HG02884 (cell line): ENCODE data around the gene YWHAH.

Source experiments
- ATAC-seq: cut with Tn5 transposase; IDR thresholded peaks from one replicate; pipeline ENCODE4 v1.9.1; 2021; ENCODE audit warnings: mild to moderate bottlenecking, moderate library complexity; ENCODE audit not compliant: unreplicated experiment

Gene YWHAH

DNA sequence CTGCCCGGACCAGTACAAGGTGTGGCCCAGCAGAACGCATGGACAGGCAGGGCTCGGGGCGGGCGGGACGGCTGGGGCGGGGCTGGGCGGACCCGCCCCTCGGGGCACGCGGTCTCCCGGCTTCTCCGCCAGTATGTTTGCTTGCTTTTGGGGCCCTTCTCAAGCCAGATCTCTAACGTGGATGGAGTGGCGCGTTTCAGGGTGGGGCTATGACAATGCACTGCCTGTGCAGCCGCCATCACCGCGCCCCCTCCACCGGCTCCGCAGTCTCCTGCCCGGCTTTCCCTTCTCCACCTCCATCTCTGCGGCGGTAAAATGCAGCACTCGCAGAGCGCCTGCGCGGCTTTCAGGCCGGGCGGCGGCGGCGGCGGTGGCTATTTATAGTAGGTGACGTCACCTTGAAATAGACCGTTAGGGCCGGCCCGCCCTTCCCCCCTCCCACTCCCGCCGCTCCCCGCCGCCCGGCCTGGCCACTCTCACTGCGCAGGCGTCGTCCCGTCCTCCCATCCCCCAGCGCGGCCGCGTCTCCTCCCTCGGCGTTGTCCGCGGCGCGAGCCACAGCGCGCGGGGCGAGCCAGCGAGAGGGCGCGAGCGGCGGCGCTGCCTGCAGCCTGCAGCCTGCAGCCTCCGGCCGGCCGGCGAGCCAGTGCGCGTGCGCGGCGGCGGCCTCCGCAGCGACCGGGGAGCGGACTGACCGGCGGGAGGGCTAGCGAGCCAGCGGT lies at the start of gene YWHAH:
Gene YWHAH (plus strand): TSS at position 558 of the 722 bp plus-strand sequence. CDS start 199 bp downstream, outside the sequence.
- peak; percentile 69 for ATAC-seq

DNA sequence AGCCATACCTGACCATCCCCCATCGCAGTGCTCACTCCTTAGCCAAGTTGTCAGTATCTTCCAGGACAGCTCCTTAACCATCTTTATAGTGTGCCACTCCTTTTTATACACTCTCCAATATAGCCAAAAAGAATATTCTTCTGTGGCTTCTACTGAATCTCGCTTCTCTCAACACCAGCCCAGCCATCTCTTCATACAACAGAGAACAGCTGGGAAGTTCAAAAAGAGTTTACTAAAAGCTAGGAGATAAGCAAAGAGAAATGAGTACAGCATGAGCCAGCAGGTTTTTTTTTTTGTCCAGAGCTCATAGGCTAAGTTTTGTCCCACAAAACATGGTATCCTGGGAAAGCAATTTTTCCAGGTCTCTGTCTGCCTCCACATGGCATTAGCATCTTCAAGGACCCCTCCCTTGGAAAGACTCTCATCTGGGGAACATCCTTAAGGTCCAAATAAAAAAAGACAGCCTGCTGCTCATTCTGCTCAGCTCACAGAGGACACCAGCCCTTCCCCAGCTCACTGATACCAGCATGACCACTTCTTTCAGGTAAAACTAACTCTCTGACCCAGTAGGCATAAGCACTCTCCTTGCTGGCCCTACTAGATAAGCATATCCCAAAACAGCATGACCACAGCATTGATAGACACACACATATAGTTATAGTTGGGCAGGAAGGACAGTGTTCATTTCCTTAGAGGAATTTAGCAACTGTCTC lies 48.8 kb upstream of the YWHAH start:
- ATAC-seq: no peak

DNA sequence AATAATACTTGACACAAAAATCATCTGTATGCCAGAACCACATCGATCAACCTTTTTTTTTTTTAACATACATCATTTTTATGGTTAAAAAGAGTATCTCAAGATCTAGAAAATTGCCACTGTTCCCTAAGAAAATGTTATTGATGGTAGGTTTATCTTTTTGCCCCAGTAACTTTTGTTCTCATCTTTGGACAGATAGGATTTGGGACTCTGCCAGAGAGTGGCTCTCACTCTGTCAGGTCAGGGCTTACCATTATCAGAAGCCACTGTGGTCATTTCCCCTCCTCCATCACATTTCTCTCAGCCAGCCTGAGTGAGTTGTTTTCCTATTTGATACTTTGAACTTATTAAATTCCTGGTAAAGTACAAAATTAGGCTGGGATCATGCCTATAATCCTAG lies 47.9 kb upstream of the YWHAH start:
- ATAC-seq: no peak

DNA sequence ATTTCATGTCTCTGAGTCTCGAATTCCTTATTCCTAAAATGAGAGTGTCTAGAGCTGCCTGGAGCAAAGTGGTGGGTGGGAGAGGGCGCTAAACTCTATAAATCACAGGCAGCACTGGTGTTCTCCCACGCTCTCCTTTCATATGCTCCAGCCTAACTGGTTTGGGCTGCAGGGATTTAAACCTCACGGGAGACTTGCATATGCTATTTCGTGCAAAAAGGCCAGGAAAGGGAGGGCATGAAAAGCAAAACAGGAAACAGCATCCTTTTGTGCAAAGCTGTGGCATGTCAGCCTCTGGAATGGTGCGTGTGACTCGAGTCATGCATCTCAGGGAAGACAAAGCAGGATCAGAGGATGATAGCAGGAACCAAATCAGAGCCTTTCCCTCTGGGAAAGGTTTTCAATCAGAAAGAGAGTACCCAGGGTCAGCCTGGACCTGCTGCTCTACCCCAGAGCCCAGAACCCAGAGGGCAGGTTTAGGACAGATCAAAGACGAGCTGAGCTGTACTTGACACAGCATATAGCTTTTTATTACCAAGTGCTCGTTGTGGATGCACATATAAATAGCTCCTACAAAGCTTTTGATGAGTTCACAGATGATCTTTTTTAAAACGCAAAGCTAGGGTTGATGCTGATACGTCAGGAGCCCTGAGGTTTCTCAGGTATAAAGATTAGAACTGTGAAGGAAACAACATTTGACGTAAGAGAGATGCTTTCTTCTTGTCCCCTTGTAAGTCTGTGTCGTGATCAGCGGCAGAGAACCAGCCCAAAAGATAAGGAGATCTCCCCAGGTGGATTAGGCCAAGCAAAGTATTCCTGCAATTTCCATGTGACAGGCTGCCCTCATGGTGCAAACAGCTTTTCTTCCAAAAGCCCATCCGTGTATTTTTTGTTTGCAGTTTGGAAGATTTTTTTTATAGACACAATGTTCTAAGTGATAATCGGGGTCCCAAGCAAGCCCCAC lies 46.2 kb upstream of the YWHAH start:
- ATAC-seq: no peak

DNA sequence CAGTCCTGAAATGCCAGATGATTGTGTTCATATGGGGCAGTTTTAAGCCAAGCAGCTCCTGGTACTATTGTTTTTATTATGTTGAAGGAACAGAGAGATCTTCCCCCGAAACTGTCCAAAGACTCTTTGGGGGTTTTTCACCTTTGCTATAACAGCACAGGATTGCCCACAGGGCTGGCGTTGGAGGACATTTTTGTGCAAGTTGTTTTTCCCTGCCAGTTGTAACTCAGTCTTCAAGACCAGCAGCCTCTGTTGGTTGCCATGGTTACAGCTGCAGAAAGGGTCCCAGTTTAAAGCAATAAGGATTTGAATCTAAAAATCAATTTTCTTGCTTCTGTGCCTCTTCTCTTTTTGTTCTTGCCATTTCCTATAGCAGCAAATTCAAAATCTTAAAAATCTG lies 45.4 kb upstream of the YWHAH start:
- ATAC-seq: no peak

DNA sequence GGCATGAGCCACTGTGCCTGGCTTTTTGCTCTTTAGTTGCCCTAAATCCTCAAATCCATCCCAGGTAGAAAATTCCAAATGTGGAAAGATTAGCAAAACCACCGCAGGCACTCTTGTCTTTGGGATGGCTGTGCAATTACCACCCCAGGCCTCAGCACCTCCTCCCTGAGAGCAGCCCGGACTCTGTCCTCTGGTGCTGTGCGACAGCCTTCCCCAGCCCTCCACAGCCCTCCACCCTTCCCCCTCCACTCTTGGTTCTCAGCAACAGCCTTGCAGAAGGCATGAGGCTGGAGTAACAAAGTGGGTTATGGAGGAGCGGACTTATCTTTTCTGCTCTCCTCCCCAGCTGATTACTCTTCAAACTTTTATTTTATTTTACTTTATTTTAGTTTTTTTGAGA lies 44.7 kb upstream of the YWHAH start:
- no peak for ATAC-seq

DNA sequence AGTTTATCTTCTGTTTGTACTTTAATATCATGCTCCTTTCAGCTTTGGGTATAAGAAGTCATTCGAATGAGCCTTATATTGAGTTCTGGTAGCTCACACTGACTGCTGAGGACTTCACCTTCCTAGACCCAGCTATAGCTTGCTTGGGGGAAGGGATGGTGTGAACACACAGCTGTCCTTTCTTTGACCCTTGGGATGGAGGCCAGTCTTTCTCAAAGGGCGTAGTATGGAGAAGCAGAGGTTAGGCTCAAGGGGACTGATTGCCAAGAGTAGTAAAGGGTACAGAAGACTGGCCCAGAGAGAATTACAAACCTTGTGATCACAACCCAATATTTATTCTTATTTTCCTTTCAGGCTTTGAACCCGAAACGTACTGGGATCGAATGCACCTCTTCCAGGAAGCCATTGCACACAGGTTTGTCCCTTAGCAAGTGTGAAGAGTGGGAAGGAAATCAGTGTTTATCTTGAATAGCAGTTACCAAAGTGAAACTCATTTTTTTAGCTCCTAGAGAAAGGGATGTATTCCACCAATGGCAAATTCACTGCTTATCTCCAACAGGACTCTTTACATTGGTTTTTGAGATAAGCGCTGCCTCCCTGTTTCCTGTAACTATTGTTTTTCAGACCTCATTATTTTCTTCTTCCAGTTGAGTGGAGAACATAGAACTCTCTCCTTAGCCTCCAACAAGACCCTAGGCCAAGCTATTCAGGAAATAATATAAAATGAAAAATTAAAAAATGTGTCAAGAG lies 42.8 kb upstream of the YWHAH start:
- ATAC-seq: no peak

DNA sequence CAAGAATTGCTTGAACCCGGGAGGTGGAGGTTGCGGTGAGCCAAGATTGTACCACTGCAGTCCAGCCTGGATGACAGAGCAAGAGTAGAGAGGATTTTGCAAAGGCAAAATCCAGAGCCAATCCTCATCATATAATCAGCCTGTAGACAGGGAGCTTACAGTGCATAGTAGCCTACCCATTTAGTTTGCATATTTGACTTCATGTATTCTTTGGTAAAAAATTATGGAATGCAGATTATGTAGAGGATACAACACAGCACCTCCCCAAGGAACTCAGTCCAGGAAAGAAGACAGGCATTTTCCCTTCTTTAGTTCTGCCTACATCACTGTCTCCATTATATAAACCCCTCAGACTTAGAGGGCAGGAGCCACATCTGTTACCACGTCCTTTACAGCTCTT lies 39.7 kb upstream of the YWHAH start:
- ATAC-seq: no peak

DNA sequence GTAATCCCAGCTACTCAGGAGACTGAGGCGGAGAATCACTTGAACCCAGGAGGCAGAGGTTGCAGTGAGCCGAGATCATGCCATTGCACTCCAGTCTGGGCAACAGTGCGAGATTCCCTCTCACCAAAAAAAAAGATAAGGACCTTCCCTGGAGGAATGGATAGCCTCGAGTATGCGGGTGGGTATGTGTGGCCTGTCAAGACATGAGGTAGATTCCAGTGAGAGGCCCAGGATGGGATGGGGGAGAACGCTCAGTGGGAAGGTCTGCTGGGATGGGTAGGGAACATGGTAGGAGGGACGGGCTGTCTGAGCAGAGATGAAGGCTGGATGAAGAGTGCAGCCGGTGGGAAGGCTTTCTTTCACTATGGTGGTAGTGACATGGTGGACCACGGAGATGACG lies 39.0 kb upstream of the YWHAH start:
- ATAC-seq: no peak

DNA sequence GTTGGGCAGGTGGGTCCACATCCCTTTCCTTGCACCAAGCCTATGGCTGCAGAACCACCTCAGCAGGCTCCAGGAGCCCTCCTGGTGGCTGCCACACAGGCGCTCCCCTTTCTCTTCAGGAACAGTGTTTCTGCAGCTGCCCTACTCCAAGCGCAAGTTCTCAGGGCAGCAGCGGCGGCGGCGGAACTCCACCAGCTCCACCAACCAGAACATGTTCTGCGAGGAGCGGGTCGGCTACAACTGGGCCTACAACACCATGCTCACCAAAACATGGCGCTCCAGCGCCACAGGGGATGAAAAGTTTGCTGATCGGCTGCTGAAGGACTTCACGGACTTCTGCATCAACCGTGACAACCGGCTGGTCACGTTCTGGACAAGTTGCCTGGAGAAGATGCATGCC lies 38.2 kb upstream of the YWHAH start:
- no peak for ATAC-seq

DNA sequence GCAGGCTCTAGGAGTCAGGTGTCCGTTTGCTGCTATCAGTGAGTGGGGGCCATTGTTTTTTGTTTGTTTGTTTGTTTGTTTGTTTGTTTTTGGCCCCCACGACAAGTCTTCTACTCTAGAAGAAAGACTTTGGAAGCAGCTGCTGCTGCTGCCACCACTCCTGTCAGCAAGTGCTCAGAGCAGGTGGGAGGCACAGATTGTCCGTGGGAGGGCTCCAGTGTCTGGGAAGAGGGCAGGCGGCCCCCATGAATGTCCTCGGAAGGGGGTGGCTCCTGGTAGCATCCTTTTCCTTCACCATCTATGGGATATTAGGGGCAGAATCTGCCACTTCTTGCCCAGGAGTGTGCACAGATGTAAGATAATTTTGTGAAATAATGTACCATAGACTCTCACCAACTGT lies 37.8 kb upstream of the YWHAH start:
- ATAC-seq: no peak

DNA sequence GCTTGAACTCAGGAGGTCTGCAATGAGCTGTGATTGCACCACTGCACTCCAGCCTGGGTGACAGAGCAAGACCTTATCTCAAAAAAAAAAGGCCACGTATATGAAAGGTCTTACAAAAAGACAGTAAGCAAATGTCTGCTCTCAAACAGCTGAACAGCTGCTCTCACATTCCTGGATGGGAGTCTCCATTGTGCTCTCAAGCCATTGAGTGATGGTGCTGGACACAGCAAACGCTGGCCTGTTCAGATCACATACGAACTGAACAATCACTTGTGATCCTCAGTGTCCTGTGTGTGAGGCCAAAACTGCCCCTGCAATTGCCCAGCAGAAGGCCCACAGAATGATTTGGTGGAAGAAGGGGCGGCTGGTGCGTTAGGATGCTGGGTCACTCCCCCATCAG lies 34.4 kb upstream of the YWHAH start:
- no peak for ATAC-seq

DNA sequence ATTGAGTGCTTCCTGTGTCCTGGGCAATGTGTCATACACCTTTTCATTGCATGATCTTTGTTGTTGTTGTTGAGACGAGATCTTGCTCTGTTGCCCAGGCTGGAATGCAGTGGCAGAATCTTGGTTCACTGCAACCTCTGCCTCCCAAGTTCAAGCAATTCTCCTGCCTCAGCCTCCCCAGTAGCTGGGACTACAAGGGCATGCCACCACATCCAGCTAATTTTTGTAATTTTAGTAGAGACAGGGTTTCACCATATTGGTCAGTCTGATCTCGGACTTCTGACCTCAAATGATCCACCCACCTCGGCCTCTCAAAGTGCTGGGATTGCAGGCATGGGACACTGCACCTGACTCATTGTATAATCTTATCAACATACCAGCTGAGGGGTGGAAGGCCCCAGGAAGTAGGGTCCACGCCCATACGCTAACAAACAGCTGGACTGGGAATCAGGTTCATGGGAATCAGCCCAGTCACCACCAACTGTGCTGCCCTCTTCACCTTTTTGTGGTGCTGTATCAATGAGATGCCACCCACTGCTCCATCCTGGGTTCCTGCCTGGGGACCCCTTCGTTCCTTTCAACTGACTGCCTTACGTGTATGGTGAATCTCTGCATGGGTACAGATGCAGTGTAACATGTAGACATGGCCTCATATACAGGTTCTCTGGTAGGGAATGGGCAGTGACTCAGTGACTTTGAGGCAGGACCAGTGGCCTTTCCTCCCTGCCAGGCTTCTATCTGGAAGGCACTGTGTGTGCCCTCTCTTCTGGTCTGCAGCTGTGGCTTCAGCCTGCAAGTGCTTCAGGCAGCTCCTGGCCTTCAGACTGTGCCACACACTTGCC lies 32.5 kb upstream of the YWHAH start:
- no peak for ATAC-seq

DNA sequence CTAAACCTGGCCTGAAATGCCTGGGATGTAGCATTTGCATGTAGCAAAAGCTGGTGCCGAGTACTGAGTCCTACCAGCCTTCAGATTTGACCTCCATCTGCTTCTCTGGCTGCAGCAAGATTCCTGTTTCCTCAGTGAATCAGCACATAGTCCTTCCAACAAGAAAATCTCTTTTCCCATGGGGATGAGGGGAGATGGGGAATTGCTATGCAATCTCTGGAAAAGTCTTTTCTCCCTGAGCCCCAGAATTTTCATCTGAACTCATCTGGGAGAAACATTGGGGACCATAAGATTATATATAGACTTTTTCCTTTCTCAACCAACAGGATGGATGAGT lies 32.0 kb upstream of the YWHAH start:
- no peak for ATAC-seq

DNA sequence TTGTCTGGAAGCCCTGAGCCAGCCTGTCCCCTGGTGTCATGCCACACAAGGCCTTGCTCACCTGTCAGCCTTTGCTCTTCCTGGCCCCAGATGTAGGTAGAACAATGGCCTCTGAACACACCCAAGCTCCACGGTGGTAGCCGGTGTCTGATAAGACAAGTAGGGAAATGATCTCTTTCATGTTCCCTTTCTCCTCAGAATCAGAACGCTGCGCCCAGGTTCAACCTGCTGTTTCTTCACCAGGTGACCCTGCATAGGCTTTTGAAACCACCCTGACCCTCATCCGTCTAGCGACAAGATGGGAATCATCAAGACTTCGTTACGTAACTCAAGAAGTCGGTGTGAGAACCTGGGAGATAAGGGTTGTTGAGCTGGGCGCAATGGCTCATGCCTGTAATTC lies 28.7 kb upstream of the YWHAH start:
- ATAC-seq: no peak

DNA sequence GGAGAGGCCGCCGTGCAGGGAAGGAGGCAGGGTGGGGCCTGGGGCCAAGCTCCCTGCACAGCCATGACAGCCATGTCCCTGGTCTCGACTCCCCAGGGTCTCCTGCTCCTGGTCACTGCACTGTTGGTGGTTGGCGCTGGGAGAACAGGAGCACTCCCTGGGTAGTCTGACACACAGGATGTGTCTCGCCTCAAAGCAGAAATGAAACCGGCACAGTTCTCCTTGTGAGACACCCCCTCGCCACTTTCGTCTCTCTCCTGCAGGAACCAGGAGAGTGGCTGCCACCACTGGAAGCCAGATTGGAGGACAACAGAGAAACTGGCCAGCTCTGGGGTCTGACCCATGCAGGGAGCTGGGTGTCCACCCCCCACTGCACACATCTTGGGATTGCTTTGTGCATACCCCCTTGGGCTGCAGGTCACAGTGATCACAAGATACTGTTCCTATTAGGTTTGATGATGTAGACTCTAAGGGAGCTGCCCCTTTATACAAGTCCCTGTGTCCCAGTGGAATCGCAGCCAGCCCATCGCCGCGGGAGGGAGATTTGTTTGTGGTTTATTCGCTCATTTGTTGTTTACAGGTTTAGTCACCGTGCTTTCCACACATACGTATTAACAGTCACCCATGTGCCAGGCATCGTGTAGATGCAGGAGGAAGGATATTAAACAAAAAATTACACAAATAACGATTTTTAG lies 27.0 kb upstream of the YWHAH start:
- ATAC-seq: no peak

DNA sequence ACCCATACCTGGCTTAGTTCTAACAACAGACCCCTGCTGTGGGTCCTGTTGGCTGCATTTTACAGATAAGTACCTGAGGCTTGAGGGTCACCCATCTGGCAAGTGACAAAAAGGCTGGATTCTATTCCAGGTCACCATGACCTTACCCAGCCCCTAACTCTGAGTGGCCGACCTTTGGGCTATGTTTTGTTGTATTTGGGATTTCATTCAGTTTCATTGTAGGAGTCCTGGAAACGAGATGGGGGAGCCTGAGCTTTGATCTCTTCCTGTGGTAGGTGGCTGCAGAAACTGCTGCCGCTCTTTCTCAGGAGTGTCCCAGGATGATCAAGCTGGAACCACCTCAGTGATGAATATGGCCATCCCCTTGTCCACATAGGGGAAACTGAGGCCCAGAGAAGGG lies 24.6 kb upstream of the YWHAH start:
- no peak for ATAC-seq

DNA sequence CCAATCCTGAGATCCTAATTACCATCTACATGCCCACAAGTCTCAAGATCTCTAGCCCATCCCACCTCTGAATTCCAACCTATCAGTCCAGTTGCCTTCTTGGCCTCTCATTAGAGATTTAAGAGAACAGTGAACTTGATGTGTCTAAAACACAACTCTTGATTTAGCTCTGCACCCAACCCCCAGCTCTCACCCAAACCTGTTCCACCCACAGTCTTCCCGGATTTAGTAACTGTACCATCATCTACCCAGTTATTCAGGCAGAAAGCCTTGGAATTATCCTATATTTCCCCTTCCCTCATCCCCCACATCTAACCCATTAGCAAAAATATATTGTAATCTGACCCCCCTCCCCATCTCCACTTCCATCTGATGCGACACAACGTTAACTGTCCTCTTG lies 24.0 kb upstream of the YWHAH start:
- ATAC-seq: no peak

DNA sequence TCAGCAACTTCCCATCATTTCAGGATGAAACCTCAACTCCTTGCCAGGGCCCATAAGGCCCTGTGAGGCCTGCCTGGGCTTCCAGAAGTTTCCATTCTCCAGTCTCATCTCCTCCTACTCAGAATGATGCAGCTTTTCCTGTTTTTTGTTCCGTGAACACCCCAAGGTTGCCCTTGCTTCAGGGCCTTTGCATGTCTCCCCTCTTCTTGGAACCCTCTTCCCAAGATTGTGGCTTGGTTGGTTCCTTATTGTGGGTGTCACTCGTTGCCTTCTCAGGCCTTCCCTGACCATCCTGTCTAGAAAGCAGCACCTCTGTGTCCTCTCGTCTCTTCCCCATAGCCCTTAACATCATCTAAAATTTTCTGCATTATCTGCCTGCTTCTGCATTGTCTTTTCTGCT lies 23.2 kb upstream of the YWHAH start:
- ATAC-seq: no peak
